Heart right ventricle (tissue), 16 donors: ENCODE measurements around the gene TEX51. TPM values are rescaled to one million over a fixed set of nuclear protein-coding genes. Genes with fewer than 3 reads are reported as not detected.

Experiments used
- ATAC-seq, 8 donors: fragments of 200-7000 bp; cut with Tn5 transposase; one replicate each; pipeline ENCODE4 v1.9.1; 2020; ENCODE audit warnings: mild to moderate bottlenecking in 8 of 8, moderate library complexity in 8 of 8, moderate number of reproducible peaks in 1 of 8
- DNase-seq, 2 donors: peaks; one replicate each; pipeline ENCODE4 v3.0.0-alpha.2; 2020
- H3K27ac ChIP-seq, 10 donors: fragments of 200-600 bp; sonication (generic) in 2 of 10; one replicate each; pipeline versions ENCODE4 v1.5.0 to v1.8.0; 2020 to 2022; ENCODE audit warnings: mild to moderate bottlenecking in 3 of 10
- H3K27me3 ChIP-seq, 7 donors: fragments of 200-600 bp; one replicate each; pipeline ENCODE4 v1.8.0; 2021 to 2022; ENCODE audit warnings: mild to moderate bottlenecking in 2 of 7
- H3K36me3 ChIP-seq, 9 donors: fragments of 200-600 bp; sonication (generic) in 1 of 9; one replicate each; pipeline versions ENCODE4 v1.5.0 to v1.8.0; 2020 to 2022; ENCODE audit warnings: mild to moderate bottlenecking in 2 of 9
- H3K4me1 ChIP-seq, 9 donors: fragments of 200-600 bp; sonication (generic) in 1 of 9; one replicate each; pipeline versions ENCODE4 v1.5.0 to v1.8.0; 2020 to 2022; ENCODE audit warnings: mild to moderate bottlenecking in 4 of 9
- H3K4me3 ChIP-seq, 10 donors: fragments of 200-600 bp; sonication (generic) in 2 of 10; one replicate each; pipeline versions ENCODE4 v1.5.0 to v1.8.0; 2020 to 2022; ENCODE audit warnings: mild to moderate bottlenecking in 7 of 10, moderate library complexity in 2 of 10
- H3K9me3 ChIP-seq, 11 donors: fragments of 200-600 bp in 10 of 11; sonication (generic) in 2 of 11; one replicate each; pipeline versions ENCODE4 v1.5.0 to v1.8.0; 2013 to 2022; ENCODE audit warnings: mild to moderate bottlenecking in 2 of 11, control low read depth in 1 of 11, moderate library complexity in 1 of 11
- CTCF ChIP-seq, 9 donors: fragments of 200-600 bp; sonication (generic) in 2 of 9; IDR thresholded peaks; one replicate each; pipeline versions ENCODE4 v1.5.0 to v1.8.0; 2021 to 2022; ENCODE audit warnings: antibody characterized with exemption in 9 of 9, mild to moderate bottlenecking in 5 of 9, moderate library complexity in 1 of 9
- WGBS, 2 donors: extraction: QIAGEN DNeasy Blood & Tissue Kit; methylation state at CpG; one replicate each; pipeline ENCODE4 v1.1.7; 2013; ENCODE audit warnings: inconsistent platforms in 1 of 2; 5-methylcytosine and 5-hydroxymethylcytosine counted together
- intact Hi-C, 10 donors: fragments of 100-400 bp; cut with DNase I; formaldehyde crosslinking; loops; one replicate each; pipeline versions ENCODE4 v1.11.1 to v1.14.2; 2022
- polyA plus RNA-seq, 2 donors: library from polyadenylated mRNA; stranded (reverse); fragments of 200-250 nt; gene quantifications; one replicate each; pipeline ENCODE4 v1.2.3, GENCODE V29; 2013
- total RNA-seq, 10 donors: library from RNA; stranded (reverse); fragmentation: NEBNext Ultra II Directional in 3 of 10; extraction: Animal tissue kit (Norgen Biotek cat#: 25700) in 3 of 10; gene quantifications; one replicate each; pipeline versions ENCODE4 v1.2.1 to v1.2.4, GENCODE V29; 2021 to 2023
- donor health status: Arrhythmogenic right ventricular cardiomyopathy.
- donor health status: ischemic (EF 13 %, LVEDD 7.1; RV severe dilation, severe dysfunction).
- donor health status: healthy with polysubstance abuse.
- donor health status: DM: no; HTN: yes; CAD: no.
- donor health status: DM: no; HTN: no; CAD: no.
- donor health status: ischemic (EF 25% LVEDD 6.9; RV normal size, moderate dysfunction).
- donor health status: ischemic (EF 25% LVEDD 5.7; RV mildly dilated, moderate dysfunction).
- donor health status: healthy.
- donor health status: DM: yes; HTN: yes; CAD: no.
- donor health status: Ischemic cardiomyopathy.
- donor health status: ischemic (EF 35%, LVEDD 5.7; RV mildly dilated, moderate dysfunction).
- donor health status: nonischemic (EF 11% LVEDD 7.7; RV severe dilation, severe dysfunction).
- donor health status: DM: yes; HTN: yes; CAD: no.
- donor health status: PGD.
- donor health status: ischemic (EF 29% LVEDD 5.4; RV normal size, mild dysfunction).
- donor health status: nonischemic (EF 23%, LVEDD 6.1; RV moderate dilation, normal function).

Gene TEX51
- total and polyA plus RNA-seq, 12 donors, result not detected

- no peak overlapping the region for H3K4me3 ChIP-seq
- H3K9me3 ChIP-seq, result no peaks in the 10 kb centered on the region
- DNase-seq (no peak), ATAC-seq (no peak)
- WGBS, 2 donors, result 43 to 53% methylated on average over 1 of the region's 1 CpG
- H3K27ac ChIP-seq, result no peak overlapping the region
- no peak for TF ChIP-seq CTCF (IDR thresholded peaks at IDR 0.05)
- no peaks in the 10 kb centered on the region for H3K36me3 ChIP-seq
- intact Hi-C loops, result no loop called here
- H3K27me3 ChIP-seq, result peaks cover 0 to 39% (median 33%) of the 10 kb centered on the region in 7 donors
- no peaks in the 10 kb centered on the region for H3K4me1 ChIP-seq
These were observed 11.9 kb downstream of the TEX51 start for GRCh38 chr2:126910637-126911036.

GRCh38 chr2:126911111-126911796, 12.6 kb downstream of the TEX51 start:
- WGBS, 2 donors, result 86 to 91% methylated on average over 8 of the region's 8 CpGs
- intact Hi-C loops, result no loop called here
- DNase-seq (no peak), ATAC-seq (no peak)
- Histone ChIP-seq H3K27ac (no peak overlapping the region), H3K4me3 (no peak overlapping the region), H3K9me3 (no peaks in the 10 kb centered on the region), H3K27me3 (peaks cover 0 to 33% (median 32%) of the 10 kb centered on the region in 7 donors), H3K4me1 (no peaks in the 10 kb centered on the region), H3K36me3 (no peaks in the 10 kb centered on the region)
- TF ChIP-seq CTCF (IDR thresholded peaks at IDR 0.05), result no peak

- ATAC-seq, result no peak
- 78 to 83% methylated on average over 7 of the region's 7 CpGs for WGBS, 2 donors
These were observed 13.5 kb downstream of the TEX51 start for GRCh38 chr2:126912201-126912600.

GRCh38 chr2:126913329-126913728, 14.6 kb downstream of the TEX51 start:
- TF ChIP-seq CTCF (IDR thresholded peaks at IDR 0.05), result no peak
- Histone ChIP-seq H3K4me1 (no peaks in the 10 kb centered on the region), H3K9me3 (no peaks in the 10 kb centered on the region), H3K36me3 (no peaks in the 10 kb centered on the region), H3K27me3 (peaks cover 0 to 17% (median 12%) of the 10 kb centered on the region in 7 donors), H3K4me3 (no peak overlapping the region), H3K27ac (no peak overlapping the region)
- 85 to 90% methylated on average over 2 of the region's 2 CpGs for WGBS, 2 donors
- no peak for ATAC-seq
- intact Hi-C loops, result no loop called here
- DNase-seq, result no peak

More at GRCh38 chr2:126912201-126912600, 13.5 kb downstream of the TEX51 start:
- no peaks in the 10 kb centered on the region for H3K36me3 ChIP-seq
- H3K4me1 ChIP-seq, result no peaks in the 10 kb centered on the region
- H3K4me3 ChIP-seq, result no peak overlapping the region
- H3K27me3 ChIP-seq, result peaks cover 0 to 28% (median 22%) of the 10 kb centered on the region in 7 donors
- TF ChIP-seq CTCF (IDR thresholded peaks at IDR 0.05), result no peak
- no peaks in the 10 kb centered on the region for H3K9me3 ChIP-seq
- no peak overlapping the region for H3K27ac ChIP-seq
- DNase-seq, result no peak
- intact Hi-C loops, result no loop called here
